Heart left ventricle (tissue), 16 donors: ENCODE measurements around the gene CCDC28B. TPM values are rescaled to one million over a fixed set of nuclear protein-coding genes. Genes with fewer than 3 reads are reported as not detected.

Experiments
- ATAC-seq, 4 donors: fragments of 200-7000 bp; cut with Tn5 transposase; one replicate each; pipeline ENCODE4 v1.9.1; 2020 to 2022; ENCODE audit warnings: moderate library complexity in 4 of 4, mild to moderate bottlenecking in 3 of 4, moderate number of reproducible peaks in 1 of 4
- DNase-seq, 5 donors: peaks; one replicate each; pipeline ENCODE4 v3.0.0-alpha.2; 2020
- H3K27ac ChIP-seq, 12 donors: fragments of 200-600 bp; sonication (generic) in 4 of 12; one replicate each; pipeline versions ENCODE4 v1.5.0 to v1.8.0; 2016 to 2022; ENCODE audit warnings: mild to moderate bottlenecking in 2 of 12
- H3K27me3 ChIP-seq, 9 donors: fragments of 200-600 bp; sonication (generic) in 2 of 9; one replicate each; pipeline versions ENCODE4 v1.5.1 to v1.8.0; 2016 to 2022; ENCODE audit warnings: mild to moderate bottlenecking in 3 of 9
- H3K36me3 ChIP-seq, 9 donors: fragments of 200-600 bp; sonication (generic) in 2 of 9; one replicate each; pipeline versions ENCODE4 v1.5.0 to v1.8.0; 2018 to 2022; ENCODE audit warnings: mild to moderate bottlenecking in 2 of 9
- H3K4me1 ChIP-seq, 12 donors: fragments of 200-600 bp; sonication (generic) in 4 of 12; one replicate each; pipeline versions ENCODE4 v1.5.0 to v1.8.0; 2016 to 2022; ENCODE audit warnings: mild to moderate bottlenecking in 3 of 12
- H3K4me3 ChIP-seq, 12 donors: fragments of 200-600 bp; sonication (generic) in 4 of 12; one replicate each; pipeline versions ENCODE4 v1.5.0 to v1.8.0; 2017 to 2022; ENCODE audit warnings: mild to moderate bottlenecking in 9 of 12, moderate library complexity in 4 of 12
- H3K9me3 ChIP-seq, 12 donors: fragments of 200-600 bp; sonication (generic) in 4 of 12; one replicate each; pipeline versions ENCODE4 v1.5.0 to v1.8.0; 2016 to 2022; ENCODE audit warnings: mild to moderate bottlenecking in 1 of 12
- CTCF ChIP-seq, 12 donors: fragments of 200-600 bp; sonication (generic) in 4 of 12; IDR thresholded peaks; one replicate each; pipeline versions ENCODE4 v1.5.0 to v1.8.0; 2018 to 2022; ENCODE audit warnings: antibody characterized with exemption in 12 of 12, mild to moderate bottlenecking in 5 of 12
- POLR2A ChIP-seq, 2 donors: fragments of 450-650 bp; IDR thresholded peaks; one replicate each; pipeline ENCODE4 v1.6.1; 2017; ENCODE audit warnings: antibody characterized with exemption in 2 of 2, mild to moderate bottlenecking in 2 of 2, moderate library complexity in 2 of 2
- WGBS, 4 donors: extraction: QIAGEN DNeasy Blood & Tissue Kit in 2 of 4; methylation state at CpG; one replicate each; pipeline versions ENCODE4 v1.1.5 to v1.1.7; 2013 to 2018; 5-methylcytosine and 5-hydroxymethylcytosine counted together
- intact Hi-C, 10 donors: fragments of 100-400 bp; cut with DNase I; formaldehyde crosslinking; loops; one replicate each; pipeline versions ENCODE4 v1.11.1 to v1.14.2; 2022
- polyA plus RNA-seq, 2 donors: library from polyadenylated mRNA; stranded (reverse); fragments of 200-250 nt; gene quantifications; one replicate each; pipeline ENCODE4 v1.2.3, GENCODE V29; 2013
- total RNA-seq, 9 donors: library from RNA; depleted of rRNA in 2 of 9; stranded (reverse); fragments of >200 nt in 2 of 9; fragmentation: NEBNext Ultra II Directional in 3 of 9; extraction: Animal tissue kit (Norgen Biotek cat#: 25700) in 3 of 9; gene quantifications; one replicate each; pipeline versions ENCODE4 v1.1.0 to v1.2.4, GENCODE V29; 2016 to 2023
- donor health status: ischemic (EF 13 %, LVEDD 7.1; RV severe dilation, severe dysfunction).
- donor health status: healthy with polysubstance abuse.
- donor health status: DM: no; HTN: yes; CAD: no.
- donor health status: DM: no; HTN: no; CAD: no.
- donor health status: ischemic (EF 25% LVEDD 6.9; RV normal size, moderate dysfunction).
- donor health status: ischemic (EF 25% LVEDD 5.7; RV mildly dilated, moderate dysfunction).
- donor health status: healthy.
- donor health status: DM: yes; HTN: yes; CAD: no.
- donor health status: ischemic (EF 35%, LVEDD 5.7; RV mildly dilated, moderate dysfunction).
- donor health status: nonischemic (EF 11% LVEDD 7.7; RV severe dilation, severe dysfunction).
- donor health status: DM: yes; HTN: yes; CAD: no.
- donor health status: PGD.
- donor health status: ischemic (EF 29% LVEDD 5.4; RV normal size, mild dysfunction).
- donor health status: nonischemic (EF 23%, LVEDD 6.1; RV moderate dilation, normal function).

Gene CCDC28B
- total and polyA plus RNA-seq, 11 donors = 12.5 to 40.2 (median 17.0) TPM

DNA sequence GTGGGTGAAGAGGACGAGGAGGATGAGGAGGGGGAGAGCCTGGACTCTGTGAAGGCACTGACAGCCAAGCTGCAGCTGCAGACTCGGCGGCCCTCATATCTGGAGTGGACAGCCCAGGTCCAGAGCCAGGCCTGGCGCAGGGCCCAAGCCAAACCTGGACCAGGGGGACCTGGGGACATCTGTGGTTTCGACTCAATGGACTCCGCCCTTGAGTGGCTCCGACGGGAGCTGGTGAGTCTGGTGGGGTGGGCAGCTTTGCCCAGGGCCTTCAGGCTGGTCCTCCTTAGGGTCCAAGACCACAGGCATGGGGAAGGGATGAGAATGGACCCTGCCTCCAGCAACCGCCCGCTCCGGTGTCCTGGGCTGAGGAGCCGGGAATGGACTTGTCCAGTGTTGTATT, 47.1 kb downstream of the CCDC28B start:
- H3K27me3 ChIP-seq = no peaks in the 10 kb centered on the region
- intact Hi-C loops = loop anchor here in 2 of 10 donors (5.0 to 10.0 kb wide), 2 partner anchors 45 to 67 kb away; partner anchors contain the start of gene HDAC1 (in 1 of the 2)
- DNase-seq (peak in 2 of 5 donors; percentile 44 to 69), ATAC-seq (no peak)
- peak overlapping the region; percentile 49 to 95 (median 82) for H3K27ac ChIP-seq
- H3K9me3 ChIP-seq = no peaks in the 10 kb centered on the region
- H3K36me3 ChIP-seq = no peaks in the 10 kb centered on the region
- no peak for TF ChIP-seq CTCF (IDR thresholded peaks at IDR 0.05)
- TF ChIP-seq POLR2A (IDR thresholded peaks at IDR 0.05) = no peak
- peaks cover 2 to 75% (median 63%) of the 10 kb centered on the region in 12 donors for H3K4me1 ChIP-seq
- 49 to 61% (median 50%) methylated on average over 9 to 12 of the region's 12 CpGs for WGBS, 4 donors
- H3K4me3 ChIP-seq = peak overlapping the region in 8 of 12 donors; percentile 5 to 39 (median 20)

GRCh38 chr1:32247983-32248889, 47.8 kb downstream of the CCDC28B start:
- Histone ChIP-seq H3K36me3 (no peaks in the 10 kb centered on the region), H3K9me3 (no peaks in the 10 kb centered on the region), H3K4me1 (peaks cover 0 to 74% (median 65%) of the 10 kb centered on the region in 12 donors), H3K27me3 (no peaks in the 10 kb centered on the region), H3K27ac (peak overlapping the region; percentile 49 to 95 (median 82)), H3K4me3 (peak overlapping the region in 8 of 12 donors; percentile 20 to 39 (median 30))
- TF ChIP-seq POLR2A (IDR thresholded peaks at IDR 0.05) = no peak
- TF ChIP-seq CTCF (IDR thresholded peaks at IDR 0.05) = peak; percentile 71 to 86 (median 78)
- 12 to 20% (median 15%) methylated on average over 7 to 31 of the region's 31 CpGs for WGBS, 4 donors
- DNase-seq (peak; percentile 80 to 94 (median 88)), ATAC-seq (peak in 3 of 4 donors; percentile 34 to 81 (median 56))
- intact Hi-C loops = loop anchor here in 3 of 10 donors (2.0 to 10.0 kb wide), 3 partner anchors 43 to 67 kb away; partner anchors contain the start of gene HDAC1 (in 1 of the 3)

DNA sequence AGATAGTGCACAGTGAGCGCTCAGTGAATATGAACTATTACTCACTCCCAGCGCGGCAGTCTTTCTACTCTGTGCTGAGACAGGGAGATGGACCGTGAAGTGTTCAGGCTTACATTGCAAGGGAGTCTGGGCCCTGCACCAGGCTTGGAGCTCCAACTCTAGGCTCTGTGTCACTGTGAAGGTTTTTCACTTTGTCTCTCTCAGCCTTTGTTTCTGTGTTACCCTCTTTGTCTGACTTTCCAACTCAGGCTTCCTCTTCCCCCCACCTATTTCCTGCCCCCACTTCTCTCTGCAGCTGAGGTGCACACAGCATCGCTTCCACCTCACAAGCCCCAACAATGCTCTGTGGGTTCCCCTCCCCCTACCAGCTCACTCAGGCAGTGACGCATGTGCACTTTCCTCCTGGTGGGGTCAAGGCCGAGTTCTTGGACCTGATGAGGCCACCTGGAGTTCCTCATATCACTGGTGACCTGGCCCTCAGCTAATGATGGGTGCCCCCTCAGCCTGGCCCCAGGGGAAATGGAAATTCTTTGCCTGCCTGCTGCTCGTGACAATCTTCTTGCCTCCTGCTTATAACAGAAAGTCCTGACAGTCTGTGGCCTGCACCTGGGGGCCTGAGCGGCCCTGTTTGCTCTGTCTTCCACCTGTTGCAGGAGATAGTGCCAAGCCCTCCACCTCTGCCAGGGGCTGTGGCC, 49.6 kb downstream of the CCDC28B start:
- Histone ChIP-seq H3K27me3 (no peaks in the 10 kb centered on the region), H3K4me1 (peaks cover 0 to 73% (median 63%) of the 10 kb centered on the region in 12 donors), H3K9me3 (no peaks in the 10 kb centered on the region), H3K36me3 (no peaks in the 10 kb centered on the region), H3K4me3 (peak overlapping the region in 2 of 12 donors; percentile 14 to 58), H3K27ac (peak overlapping the region; percentile 49 to 95 (median 86))
- intact Hi-C loops = loop anchor here in 3 of 10 donors (2.0 to 10.0 kb wide), 3 partner anchors 41 to 65 kb away; partner anchors contain the start of gene HDAC1 (in 1 of the 3)
- peak; percentile 34 to 83 (median 69) for ATAC-seq
- TF ChIP-seq POLR2A (IDR thresholded peaks at IDR 0.05) (no peak), CTCF (IDR thresholded peaks at IDR 0.05) (no peak)
- WGBS, 4 donors = 56 to 69% (median 60%) methylated on average over 9 of the region's 9 CpGs
- DNase-seq = peak; percentile 64 to 84 (median 78)
